ENCODE data around the gene TAS2R41.

The TAS2R41 gene

GRCh38 chr7:143477501-143478150 is at the start of gene TAS2R41:
Gene TAS2R41, plus strand, starts transcription at chr7:143477873. Its CDS starts 0 bp downstream, at chr7:143477873.
- DNase-seq (ENCODE audit: low read depth, low spot score), result no peak

GRCh38 chr7:143429770-143430698 is 47.6 kb upstream of the TAS2R41 start:
- DNase-seq (ENCODE audit: low read depth, low spot score), result no peak

- DNase-seq (ENCODE audit: low read depth, low spot score), result no peak
Measured at GRCh38 chr7:143431109-143431508, 46.6 kb upstream of the TAS2R41 start.

- DNase-seq (ENCODE audit: low read depth, low spot score), result no peak
Measured at GRCh38 chr7:143433759-143434158, 43.9 kb upstream of the TAS2R41 start.

GRCh38 chr7:143434660-143435059 is 43.0 kb upstream of the TAS2R41 start:
- no peak for DNase-seq (ENCODE audit: low read depth, low spot score)

GRCh38 chr7:143435266-143435665 is 42.4 kb upstream of the TAS2R41 start:
- no peak for DNase-seq (ENCODE audit: low read depth, low spot score)

- no peak for DNase-seq (ENCODE audit: low read depth, low spot score)
Measured at GRCh38 chr7:143436325-143436946, 41.2 kb upstream of the TAS2R41 start.

- no peak for DNase-seq (ENCODE audit: low read depth, low spot score)
Measured at GRCh38 chr7:143437578-143437977, 40.1 kb upstream of the TAS2R41 start.

- no peak for DNase-seq (ENCODE audit: low read depth, low spot score)
Measured at GRCh38 chr7:143439866-143440265, 37.8 kb upstream of the TAS2R41 start.

GRCh38 chr7:143443153-143443552 is 34.5 kb upstream of the TAS2R41 start, which contains the start of gene TAS2R60:
Gene TAS2R60, plus strand, starts transcription at chr7:143443453. Its CDS starts 0 bp downstream, at chr7:143443453.
- DNase-seq (ENCODE audit: low read depth, low spot score), result no peak

- DNase-seq (ENCODE audit: low read depth, low spot score), result no peak
Measured at GRCh38 chr7:143444063-143444782, 33.5 kb upstream of the TAS2R41 start.

- DNase-seq (ENCODE audit: low read depth, low spot score), result no peak
Measured at GRCh38 chr7:143444785-143445184, 32.9 kb upstream of the TAS2R41 start.

- DNase-seq (ENCODE audit: low read depth, low spot score), result no peak
Measured at GRCh38 chr7:143447466-143447865, 30.2 kb upstream of the TAS2R41 start.

- no peak for DNase-seq (ENCODE audit: low read depth, low spot score)
Measured at GRCh38 chr7:143448429-143448828, 29.2 kb upstream of the TAS2R41 start.

GRCh38 chr7:143449793-143450192 is 27.9 kb upstream of the TAS2R41 start:
- DNase-seq (ENCODE audit: low read depth, low spot score), result no peak

GRCh38 chr7:143451122-143451521 is 26.6 kb upstream of the TAS2R41 start:
- no peak for DNase-seq (ENCODE audit: low read depth, low spot score)

- DNase-seq (ENCODE audit: low read depth, low spot score), result no peak
Measured at GRCh38 chr7:143451746-143452145, 25.9 kb upstream of the TAS2R41 start.

- no peak for DNase-seq (ENCODE audit: low read depth, low spot score)
Measured at GRCh38 chr7:143452495-143452894, 25.2 kb upstream of the TAS2R41 start.

- DNase-seq (ENCODE audit: low read depth, low spot score), result no peak
Measured at GRCh38 chr7:143454091-143454680, 23.5 kb upstream of the TAS2R41 start.

- no peak for DNase-seq (ENCODE audit: low read depth, low spot score)
Measured at GRCh38 chr7:143455491-143455890, 22.2 kb upstream of the TAS2R41 start.

GRCh38 chr7:143455942-143456341 is 21.7 kb upstream of the TAS2R41 start:
- no peak for DNase-seq (ENCODE audit: low read depth, low spot score)
